Heart left ventricle (tissue), 16 donors: ENCODE data around the gene SRGAP2B. TPM values are rescaled to one million over a fixed set of nuclear protein-coding genes. Genes with fewer than 3 reads are reported as not detected.
"Not testable (repeated sequence)": the region's sequence is repeated elsewhere in the genome, so short reads cannot be mapped to it uniquely, and the experiment has no call there.

Source experiments
- ATAC-seq, 4 donors: fragments of 200-7000 bp; cut with Tn5 transposase; one replicate each; pipeline ENCODE4 v1.9.1; 2020 to 2022; ENCODE audit warnings: moderate library complexity in 4 of 4, mild to moderate bottlenecking in 3 of 4, moderate number of reproducible peaks in 1 of 4
- DNase-seq, 5 donors: peaks; one replicate each; pipeline ENCODE4 v3.0.0-alpha.2; 2020
- H3K27ac ChIP-seq, 12 donors: fragments of 200-600 bp; sonication (generic) in 4 of 12; one replicate each; pipeline versions ENCODE4 v1.5.0 to v1.8.0; 2016 to 2022; ENCODE audit warnings: mild to moderate bottlenecking in 2 of 12
- H3K27me3 ChIP-seq, 9 donors: fragments of 200-600 bp; sonication (generic) in 2 of 9; one replicate each; pipeline versions ENCODE4 v1.5.1 to v1.8.0; 2016 to 2022; ENCODE audit warnings: mild to moderate bottlenecking in 3 of 9
- H3K36me3 ChIP-seq, 9 donors: fragments of 200-600 bp; sonication (generic) in 2 of 9; one replicate each; pipeline versions ENCODE4 v1.5.0 to v1.8.0; 2018 to 2022; ENCODE audit warnings: mild to moderate bottlenecking in 2 of 9
- H3K4me1 ChIP-seq, 12 donors: fragments of 200-600 bp; sonication (generic) in 4 of 12; one replicate each; pipeline versions ENCODE4 v1.5.0 to v1.8.0; 2016 to 2022; ENCODE audit warnings: mild to moderate bottlenecking in 3 of 12
- H3K4me3 ChIP-seq, 12 donors: fragments of 200-600 bp; sonication (generic) in 4 of 12; one replicate each; pipeline versions ENCODE4 v1.5.0 to v1.8.0; 2017 to 2022; ENCODE audit warnings: mild to moderate bottlenecking in 9 of 12, moderate library complexity in 4 of 12
- H3K9me3 ChIP-seq, 12 donors: fragments of 200-600 bp; sonication (generic) in 4 of 12; one replicate each; pipeline versions ENCODE4 v1.5.0 to v1.8.0; 2016 to 2022; ENCODE audit warnings: mild to moderate bottlenecking in 1 of 12
- WGBS, 4 donors: extraction: QIAGEN DNeasy Blood & Tissue Kit in 2 of 4; methylation state at CpG; one replicate each; pipeline versions ENCODE4 v1.1.5 to v1.1.7; 2013 to 2018; 5-methylcytosine and 5-hydroxymethylcytosine counted together
- intact Hi-C, 10 donors: fragments of 100-400 bp; cut with DNase I; formaldehyde crosslinking; loops; one replicate each; pipeline versions ENCODE4 v1.11.1 to v1.14.2; 2022
- polyA plus RNA-seq, 2 donors: library from polyadenylated mRNA; stranded (reverse); fragments of 200-250 nt; gene quantifications; one replicate each; pipeline ENCODE4 v1.2.3, GENCODE V29; 2013
- total RNA-seq, 9 donors: library from RNA; depleted of rRNA in 2 of 9; stranded (reverse); fragments of >200 nt in 2 of 9; fragmentation: NEBNext Ultra II Directional in 3 of 9; extraction: Animal tissue kit (Norgen Biotek cat#: 25700) in 3 of 9; gene quantifications; one replicate each; pipeline versions ENCODE4 v1.1.0 to v1.2.4, GENCODE V29; 2016 to 2023
- donor health status: ischemic (EF 13 %, LVEDD 7.1; RV severe dilation, severe dysfunction).
- donor health status: healthy with polysubstance abuse.
- donor health status: DM: no; HTN: yes; CAD: no.
- donor health status: DM: no; HTN: no; CAD: no.
- donor health status: ischemic (EF 25% LVEDD 6.9; RV normal size, moderate dysfunction).
- donor health status: ischemic (EF 25% LVEDD 5.7; RV mildly dilated, moderate dysfunction).
- donor health status: healthy.
- donor health status: DM: yes; HTN: yes; CAD: no.
- donor health status: ischemic (EF 35%, LVEDD 5.7; RV mildly dilated, moderate dysfunction).
- donor health status: nonischemic (EF 11% LVEDD 7.7; RV severe dilation, severe dysfunction).
- donor health status: DM: yes; HTN: yes; CAD: no.
- donor health status: PGD.
- donor health status: ischemic (EF 29% LVEDD 5.4; RV normal size, mild dysfunction).
- donor health status: nonischemic (EF 23%, LVEDD 6.1; RV moderate dilation, normal function).

SRGAP2B gene
- total and polyA plus RNA-seq, 11 donors = 3.0 to 26.8 (median 9.9) TPM

DNA sequence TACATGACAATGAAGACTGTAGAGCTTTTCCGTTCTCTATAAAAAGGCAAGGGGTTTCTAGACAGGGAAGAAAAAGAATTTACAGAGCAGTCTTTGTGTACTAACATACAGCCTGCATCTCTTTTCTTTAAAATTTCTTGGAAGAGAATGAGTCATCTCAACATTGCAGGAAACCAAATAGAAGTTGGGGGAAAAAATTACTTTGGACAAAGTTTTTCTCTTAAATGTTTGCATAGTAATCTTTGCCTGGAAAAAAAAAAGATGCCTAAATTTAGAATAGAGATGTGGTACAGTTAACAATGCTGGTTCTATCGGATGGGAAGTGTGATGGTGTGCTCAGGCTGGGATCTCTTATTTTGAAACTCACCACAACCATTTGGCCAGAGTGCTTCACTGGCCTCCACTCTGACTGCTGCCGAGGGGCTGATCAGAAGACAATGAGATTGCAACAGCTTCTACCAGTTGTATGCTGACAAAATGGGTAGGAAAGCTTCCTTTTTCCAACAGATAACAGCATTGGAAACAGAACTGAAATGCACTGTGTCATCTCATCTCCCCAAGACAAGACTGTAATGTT, 177.0 kb downstream of the SRGAP2B start:
- DNase-seq, H3K36me3 ChIP-seq, H3K9me3 ChIP-seq, H3K27me3 ChIP-seq, H3K4me3 ChIP-seq, H3K27ac ChIP-seq, intact Hi-C loops, H3K4me1 ChIP-seq: not testable (repeated sequence)
- WGBS, 4 donors = 38 to 52% (median 41%) methylated on average over 1 to 2 of the region's 3 CpGs
- ATAC-seq = peak; percentile 49 to 83 (median 70)

DNA sequence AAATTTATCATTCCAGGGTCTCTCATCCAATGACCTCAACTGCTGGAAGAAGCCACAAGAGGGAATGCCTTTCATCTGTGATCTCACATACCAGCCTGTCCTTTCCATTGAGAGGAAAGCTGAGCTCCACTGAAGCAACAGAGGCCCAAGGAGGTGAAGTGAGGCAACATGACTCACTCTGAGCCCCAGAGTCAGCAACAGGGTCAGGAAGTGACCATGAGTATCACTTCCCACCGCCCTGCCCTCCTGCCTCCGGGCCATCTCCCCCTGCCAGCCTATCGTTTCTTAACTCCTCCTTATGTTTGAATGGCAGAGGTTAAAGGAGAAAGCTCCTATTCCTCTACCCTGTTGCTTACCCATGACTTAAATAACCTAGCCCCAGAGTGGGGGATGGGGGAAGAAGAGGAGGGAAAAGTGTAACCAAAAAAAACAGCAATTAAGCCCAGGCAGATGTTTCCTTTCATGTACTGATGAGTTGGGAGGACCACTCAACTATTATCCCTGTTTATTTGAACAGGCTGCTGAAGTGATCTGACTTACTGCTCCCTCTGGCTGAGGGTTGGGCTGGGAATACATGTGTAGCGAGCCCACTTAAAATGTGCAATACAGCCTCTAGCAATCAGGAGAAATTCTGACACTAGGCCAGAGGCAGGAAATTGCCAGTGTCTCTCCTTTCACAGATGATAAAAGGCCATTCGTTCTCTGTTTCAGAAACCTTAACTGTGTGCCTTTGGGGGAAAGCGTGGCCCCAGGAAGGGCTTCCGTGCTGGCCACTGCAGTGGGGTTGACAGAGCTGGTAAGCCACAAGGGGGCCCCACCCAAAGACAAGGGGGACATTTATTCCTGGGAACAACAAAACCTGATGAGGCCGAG, 177.7 kb downstream of the SRGAP2B start:
- H3K4me3 ChIP-seq, H3K27me3 ChIP-seq, H3K27ac ChIP-seq, H3K9me3 ChIP-seq, H3K4me1 ChIP-seq, H3K36me3 ChIP-seq, DNase-seq, intact Hi-C loops: not testable (repeated sequence)
- WGBS, 4 donors = no CpG with 5 or more reads among the region's 8 CpGs
- ATAC-seq = peak; percentile 51 to 88 (median 86)

DNA sequence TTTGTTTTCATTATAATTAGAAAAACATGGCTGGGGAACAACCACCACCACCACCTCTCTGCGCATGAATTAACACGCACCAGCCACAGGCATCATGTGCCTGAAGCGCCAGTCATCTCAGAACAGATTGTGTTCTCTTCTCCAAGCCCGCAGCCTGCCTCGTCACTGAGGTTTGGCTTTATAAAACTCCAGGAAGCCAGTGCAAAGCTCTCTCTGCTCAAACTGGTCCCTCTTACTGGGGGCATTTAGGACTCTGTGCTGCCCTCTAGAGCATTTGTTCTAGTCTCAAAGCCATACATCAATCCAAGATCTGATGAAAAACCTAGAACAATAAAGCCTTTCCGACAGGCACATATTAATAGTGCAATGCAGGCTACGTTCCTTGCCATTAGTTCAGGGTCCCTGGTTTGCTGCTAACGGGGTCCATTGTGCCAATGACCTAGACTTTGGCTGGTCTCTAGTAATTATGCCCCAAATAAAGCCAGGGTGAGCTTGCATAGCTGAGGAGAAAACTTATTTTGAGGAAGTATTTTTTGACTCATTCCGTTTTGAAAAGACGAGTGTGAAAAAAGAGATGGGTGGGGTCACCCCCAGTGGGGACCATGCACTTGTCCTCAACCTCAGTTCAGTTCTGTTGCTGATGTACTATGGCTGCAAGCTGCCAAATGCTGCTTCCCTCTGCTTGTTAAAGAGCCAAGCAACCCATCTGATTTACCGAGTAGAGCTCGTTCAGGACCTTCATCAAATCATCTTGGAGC, 181.0 kb downstream of the SRGAP2B start:
- intact Hi-C loops, H3K36me3 ChIP-seq, H3K4me3 ChIP-seq, H3K9me3 ChIP-seq, DNase-seq, H3K27ac ChIP-seq, H3K27me3 ChIP-seq, H3K4me1 ChIP-seq: not testable (repeated sequence)
- ATAC-seq = peak; percentile 20 to 57 (median 48)
- WGBS, 4 donors = 38 to 87% (median 70%) methylated on average over 2 to 3 of the region's 12 CpGs; no CpG with 5 or more reads in 1 of the 4 donors

DNA sequence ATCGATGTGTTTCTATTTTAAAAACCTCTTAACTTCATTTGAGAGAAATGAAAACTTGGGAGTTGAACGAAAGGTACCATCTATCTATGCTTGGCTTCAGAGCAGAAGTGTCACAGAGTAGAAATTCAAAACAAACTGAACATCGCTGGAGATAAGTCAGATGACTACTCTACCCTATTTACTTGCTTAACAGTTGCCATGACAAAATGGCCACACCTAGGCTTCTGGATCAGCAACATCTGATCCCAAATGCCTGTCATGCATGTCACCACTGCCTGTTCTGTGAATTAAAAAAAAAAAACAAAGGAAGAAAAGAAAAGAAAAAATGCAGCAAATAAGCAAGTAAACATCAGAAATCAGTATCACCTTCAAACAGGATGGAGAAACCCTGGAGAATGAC, 181.7 kb downstream of the SRGAP2B start:
- H3K36me3 ChIP-seq, H3K27ac ChIP-seq, H3K4me3 ChIP-seq, intact Hi-C loops, H3K27me3 ChIP-seq, DNase-seq, H3K4me1 ChIP-seq, ATAC-seq, H3K9me3 ChIP-seq: not testable (repeated sequence)
- 100% methylated on average over 1 of the region's 3 CpGs; no CpG with 5 or more reads in 3 of the 4 donors for WGBS, 4 donors

DNA sequence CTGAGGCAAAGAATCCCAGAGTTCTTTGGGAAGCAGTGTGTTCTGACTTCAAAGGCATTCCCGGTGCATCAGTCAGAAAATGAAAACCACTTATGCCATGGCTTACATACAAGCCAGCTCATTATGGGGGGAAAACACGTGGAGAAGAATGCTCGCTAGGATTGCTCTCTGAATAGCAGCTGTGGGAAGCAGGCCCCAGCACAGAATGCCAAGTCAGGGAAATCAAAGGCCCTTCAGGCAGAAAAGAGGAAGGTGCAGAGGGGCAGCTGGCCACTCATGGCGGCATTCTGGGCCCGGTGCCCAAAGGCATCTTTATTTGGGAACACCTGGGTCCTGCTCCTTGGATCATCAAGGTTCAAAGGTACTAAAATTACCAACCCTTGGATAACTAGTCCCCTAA, 184.4 kb downstream of the SRGAP2B start:
- DNase-seq, H3K4me3 ChIP-seq, H3K4me1 ChIP-seq, H3K27ac ChIP-seq, H3K27me3 ChIP-seq, H3K9me3 ChIP-seq, H3K36me3 ChIP-seq, intact Hi-C loops: not testable (repeated sequence)
- ATAC-seq = peak in 3 of 4 donors; percentile 31 to 68 (median 64)
- no CpG with 5 or more reads among the region's 5 CpGs for WGBS, 4 donors

DNA sequence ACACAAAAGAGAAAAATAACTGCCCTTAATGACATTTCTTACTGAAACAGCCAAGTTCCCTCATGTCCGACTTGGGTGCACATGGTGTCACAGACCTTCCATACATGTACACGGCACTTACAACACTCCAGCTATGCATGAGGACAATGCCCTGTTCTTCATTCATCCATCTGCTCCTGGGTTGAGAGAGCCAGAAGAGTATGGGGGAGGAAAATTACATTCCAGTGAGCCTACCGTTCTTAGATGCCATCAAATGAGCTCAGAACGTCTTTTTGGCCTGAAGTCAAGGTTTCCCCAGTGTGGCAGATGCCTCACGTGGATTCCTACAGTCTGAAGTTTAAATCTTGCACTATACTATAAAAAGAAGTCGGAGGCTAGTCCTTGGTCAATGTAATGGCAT, 194.3 kb downstream of the SRGAP2B start:
- H3K27ac ChIP-seq, H3K9me3 ChIP-seq, H3K27me3 ChIP-seq, H3K36me3 ChIP-seq, H3K4me1 ChIP-seq, ATAC-seq, H3K4me3 ChIP-seq, intact Hi-C loops, DNase-seq: not testable (repeated sequence)
- WGBS, 4 donors = no CpG with 5 or more reads among the region's 6 CpGs

DNA sequence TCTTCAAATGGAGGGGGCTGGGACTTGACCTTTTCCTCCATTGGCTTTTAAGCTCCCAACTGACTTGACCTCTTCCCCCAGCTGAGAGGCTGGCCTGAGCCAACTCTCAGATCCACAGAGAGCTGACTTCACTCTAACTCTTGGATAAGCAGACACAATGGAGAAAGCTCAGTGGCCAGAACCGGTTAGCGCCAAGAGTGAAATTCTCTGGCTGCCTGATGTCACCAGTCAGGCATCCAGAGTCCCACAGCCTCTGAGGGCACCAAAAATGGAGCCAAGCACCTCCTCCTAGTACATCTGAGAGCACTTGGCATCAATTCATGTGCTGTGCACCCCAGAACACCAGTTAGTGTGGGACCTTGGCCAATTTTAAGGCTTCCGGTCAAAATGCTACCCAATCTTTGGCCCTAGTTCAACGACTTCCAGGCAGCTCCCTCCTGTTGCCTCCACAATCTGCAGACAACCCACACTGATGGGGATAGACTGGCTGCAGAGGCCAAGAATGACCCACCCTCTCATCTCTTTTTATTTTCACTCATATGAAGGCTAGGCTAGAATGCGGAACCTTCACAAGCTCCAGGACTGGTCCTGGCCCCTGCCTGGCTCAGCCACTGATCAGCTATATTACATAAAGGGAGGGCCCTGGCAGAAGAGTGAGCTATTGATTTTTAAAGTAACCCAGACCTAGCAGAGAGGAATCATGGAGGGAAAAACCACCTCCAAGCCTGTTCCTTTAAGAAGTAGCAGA, 200.5 kb downstream of the SRGAP2B start:
- WGBS, 4 donors = no CpG with 5 or more reads among the region's 5 CpGs
- H3K36me3 ChIP-seq, intact Hi-C loops, DNase-seq, H3K4me3 ChIP-seq, H3K27me3 ChIP-seq, H3K27ac ChIP-seq, H3K4me1 ChIP-seq, H3K9me3 ChIP-seq: not testable (repeated sequence)
- ATAC-seq = peak; percentile 94 to 97 (median 94)

DNA sequence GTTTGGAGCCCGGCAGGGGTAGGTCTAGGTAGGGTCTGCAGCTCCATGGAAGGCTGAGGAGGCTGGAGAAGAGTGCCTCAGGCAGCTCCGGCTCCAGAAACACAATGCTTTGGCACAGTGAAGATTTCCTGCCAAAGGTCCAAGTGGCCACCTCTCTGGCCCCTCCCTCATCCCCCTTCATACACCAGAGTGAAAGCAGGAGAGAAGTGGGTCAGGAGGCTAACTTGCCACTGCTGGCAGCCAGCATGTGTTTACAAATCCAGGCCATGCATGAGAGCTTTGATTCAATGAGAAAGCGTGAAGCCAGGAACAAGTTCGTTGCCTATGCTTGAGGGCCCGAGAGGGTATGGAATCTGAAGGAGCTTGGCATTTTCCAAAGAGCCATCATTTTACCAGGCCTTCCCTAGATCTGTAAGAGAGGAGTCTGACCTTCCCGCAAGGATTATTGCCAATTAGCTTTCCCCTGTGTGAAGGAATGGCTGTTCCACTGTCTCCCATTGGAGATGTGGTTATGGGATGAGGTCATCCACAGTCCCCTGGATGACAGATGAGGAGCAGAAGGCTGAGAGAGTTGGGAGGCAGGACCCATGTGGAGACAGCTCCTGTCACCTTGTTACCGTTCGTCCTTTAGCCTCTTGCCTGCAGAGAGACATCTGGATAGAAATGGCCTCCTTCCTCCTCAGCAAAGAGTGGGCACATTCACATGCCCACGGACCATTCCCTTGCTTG, 201.3 kb downstream of the SRGAP2B start:
- H3K9me3 ChIP-seq, H3K36me3 ChIP-seq, H3K4me3 ChIP-seq, intact Hi-C loops, DNase-seq, H3K27ac ChIP-seq, H3K4me1 ChIP-seq, H3K27me3 ChIP-seq: not testable (repeated sequence)
- ATAC-seq = peak; percentile 11 to 63 (median 52)
- WGBS, 4 donors = 30 to 64% (median 37%) methylated on average over 2 to 3 of the region's 9 CpGs; no CpG with 5 or more reads in 1 of the 4 donors

DNA sequence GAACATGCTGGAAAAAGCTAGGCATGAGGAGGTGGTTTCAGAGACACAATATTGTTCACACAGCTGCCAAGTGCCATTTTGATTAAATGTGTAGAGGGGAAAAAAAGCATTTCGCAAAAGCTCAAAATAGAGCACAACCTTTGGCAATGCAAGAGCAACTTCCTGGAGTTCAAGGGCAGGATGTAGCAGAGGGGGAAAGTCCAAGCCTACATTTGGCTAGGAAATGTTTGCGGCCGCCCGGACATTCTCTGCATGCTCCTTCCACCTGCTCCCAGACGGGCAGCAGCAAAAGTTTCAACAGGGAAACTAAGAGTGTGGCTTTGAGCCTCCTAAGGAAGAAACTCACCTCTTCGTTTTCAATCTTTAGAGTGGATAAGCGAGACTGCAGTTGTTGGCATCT, 202.1 kb downstream of the SRGAP2B start:
- H3K36me3 ChIP-seq, H3K4me3 ChIP-seq, H3K27me3 ChIP-seq, H3K27ac ChIP-seq, H3K4me1 ChIP-seq, intact Hi-C loops, DNase-seq, H3K9me3 ChIP-seq: not testable (repeated sequence)
- ATAC-seq = peak in 3 of 4 donors; percentile 8 to 47 (median 21)
- no CpG with 5 or more reads among the region's 7 CpGs for WGBS, 4 donors
